Neural cell (in vitro differentiated cells): Measurements from ENCODE around the gene NOTCH2. TPM values are rescaled to one million over a fixed set of nuclear protein-coding genes. Genes with fewer than 3 reads are reported as not detected.

Source experiments
- H2AFZ ChIP-seq: fragments of 200-600, 300-800 bp; sonication (generic), shearing (Covaris generic); 2 replicates; pipeline ENCODE4 v1.6.0; 2014; ENCODE audit warnings: low read depth, mild to moderate bottlenecking, antibody characterized with exemption, low read length, moderate library complexity
- H3F3A ChIP-seq: fragments of 200-600 bp; shearing (Covaris generic); 2 replicates; pipeline ENCODE4 v1.6.1; 2016; ENCODE audit warnings: mild to moderate bottlenecking, moderate library complexity, mixed read lengths, antibody characterized with exemption, low read length; ENCODE audit not compliant: insufficient read depth, poor library complexity, severe bottlenecking
- H3K27ac ChIP-seq: fragments of 200-600, 300-800 bp; sonication (generic), shearing (Covaris generic); 2 replicates; pipeline ENCODE4 v1.5.1; 2014; ENCODE audit warnings: mild to moderate bottlenecking, low read length, moderate library complexity
- H3K27me3 ChIP-seq: fragments of 300-800, 200-600 bp; sonication (generic), shearing (Covaris generic); 2 replicates; pipeline ENCODE4 v1.6.0; 2014; ENCODE audit warnings: mild to moderate bottlenecking, low read depth, low read length, moderate library complexity; ENCODE audit not compliant: insufficient read depth
- H3K36me3 ChIP-seq: fragments of 300-800, 200-600 bp; sonication (generic), shearing (Covaris generic); 2 replicates; pipeline ENCODE4 v1.5.1; 2014; ENCODE audit warnings: mild to moderate bottlenecking, antibody characterized with exemption, low read length, moderate library complexity; ENCODE audit not compliant: insufficient read depth
- H3K4me2 ChIP-seq: fragments of 300-800, 200-600 bp; sonication (generic), shearing (Covaris generic); 2 replicates; pipeline ENCODE4 v1.6.0; 2014; ENCODE audit warnings: mild to moderate bottlenecking, low read length
- H3K4me3 ChIP-seq: fragments of 300-800, 200-600 bp; sonication (generic), shearing (Covaris generic); 2 replicates; pipeline ENCODE4 v1.5.1; 2014; ENCODE audit warnings: mild to moderate bottlenecking, low read length, moderate library complexity
- H3K79me2 ChIP-seq: fragments of 200-600 bp; shearing (Covaris generic); replicated peaks from 2 replicates; pipeline ENCODE4 v1.6.0; 2014; ENCODE audit warnings: mild to moderate bottlenecking, low read length, moderate library complexity; ENCODE audit not compliant: insufficient read depth
- H3K9ac ChIP-seq: fragments of 300-800, 200-600 bp; sonication (generic), shearing (Covaris generic); 2 replicates; pipeline ENCODE4 v1.6.1; 2016; ENCODE audit warnings: mild to moderate bottlenecking, low read length, mixed read lengths
- H3K9me2 ChIP-seq: fragments of 200-600 bp; shearing (Covaris generic); 2 replicates; pipeline ENCODE4 v1.6.1; 2016; ENCODE audit warnings: mild to moderate bottlenecking, low read length, mixed read lengths; ENCODE audit not compliant: insufficient read depth
- H3K9me3 ChIP-seq: fragments of 200-600, 300-800 bp; sonication (generic), shearing (Covaris generic); 2 replicates; pipeline ENCODE4 v1.6.1; 2016; ENCODE audit warnings: mild to moderate bottlenecking, mixed run types, low read length, moderate library complexity, mixed read lengths
- H4K20me1 ChIP-seq: fragments of 200-600 bp; shearing (Covaris generic); 2 replicates; pipeline ENCODE4 v1.6.1; 2016; ENCODE audit warnings: mild to moderate bottlenecking, mixed run types; ENCODE audit not compliant: insufficient read depth
- CTCF ChIP-seq: fragments of 450-650 bp; IDR thresholded peaks from 2 replicates; pipeline ENCODE4 v1.5.1; 2014; ENCODE audit warnings: antibody characterized with exemption, mild to moderate bottlenecking, moderate library complexity; ENCODE audit not compliant: poor library complexity, severe bottlenecking
- EP300 ChIP-seq: fragments of 450-650 bp; conservative IDR thresholded peaks from 2 replicates; pipeline ENCODE4 v1.6.1; 2014; ENCODE audit warnings: antibody characterized with exemption, mild to moderate bottlenecking, moderate library complexity; ENCODE audit not compliant: poor library complexity, severe bottlenecking
- EZH2 ChIP-seq: fragments of 200-600, 300-800 bp; shearing (Covaris generic), sonication (generic); IDR thresholded peaks from 2 replicates; pipeline ENCODE4 v1.6.1; 2014; ENCODE audit warnings: antibody characterized with exemption, low read length, borderline replicate concordance, mild to moderate bottlenecking; ENCODE audit not compliant: insufficient read depth, poor library complexity, severe bottlenecking
- MXI1 ChIP-seq: fragments of 450-650 bp; conservative IDR thresholded peaks from 2 replicates; pipeline ENCODE4 v1.6.1; 2014; ENCODE audit warnings: antibody characterized with exemption, mild to moderate bottlenecking; ENCODE audit not compliant: poor library complexity, severe bottlenecking
- POLR2AphosphoS5 ChIP-seq: IDR thresholded peaks from 2 replicates; pipeline ENCODE4 v1.6.1; 2012
- RAD21 ChIP-seq: fragments of 450-650 bp; conservative IDR thresholded peaks from 2 replicates; pipeline ENCODE4 v1.6.1; 2014; ENCODE audit warnings: antibody characterized with exemption, mild to moderate bottlenecking, moderate library complexity
- REST ChIP-seq: IDR thresholded peaks from 2 replicates; pipeline ENCODE4 v1.6.1; 2012; ENCODE audit warnings: borderline replicate concordance
- SMC3 ChIP-seq: fragments of 450-650 bp; conservative IDR thresholded peaks from 2 replicates; pipeline ENCODE4 v1.6.1; 2014; ENCODE audit warnings: antibody characterized with exemption, mild to moderate bottlenecking, moderate library complexity; ENCODE audit not compliant: poor library complexity
- TAF1 ChIP-seq: IDR thresholded peaks from 2 replicates; pipeline ENCODE4 v1.6.1; 2012; ENCODE audit warnings: low read depth
- polyA plus RNA-seq: library from polyadenylated mRNA; depleted of rRNA; stranded (reverse); fragments of >200 nt; gene quantifications from 2 replicates; pipeline ENCODE4 v1.2.3, GENCODE V29; 2014

The NOTCH2 gene
- polyA plus RNA-seq, 1 donor from 2014 or later: 0.73 TPM

GRCh38 chr1:119943216-119943615 is 126.2 kb downstream of the NOTCH2 start:
- TF ChIP-seq POLR2AphosphoS5 (no peak), REST (no peak), CTCF (no peak), MXI1 (no peak), RAD21 (no peak), EZH2 (no peak), SMC3 (no peak), TAF1 (no peak), EP300 (no peak)
- Histone ChIP-seq H3F3A (no peaks in the 10 kb centered on the region), H3K36me3 (no peaks in the 10 kb centered on the region), H3K9me3 (no peaks in the 10 kb centered on the region), H3K27me3 (no peaks in the 10 kb centered on the region), H3K79me2 (no peaks in the 10 kb centered on the region), H3K27ac (no peak overlapping the region), H2AFZ (no peak overlapping the region), H3K4me2 (no peak overlapping the region), H3K4me3 (no peak overlapping the region), H3K9ac (no peak overlapping the region), H3K9me2 (no peaks in the 10 kb centered on the region), H4K20me1 (no peaks in the 10 kb centered on the region)

GRCh38 chr1:119941392-119941791 is 128.1 kb downstream of the NOTCH2 start:
- H3K36me3 ChIP-seq: no peaks in the 10 kb centered on the region
- H4K20me1 ChIP-seq: no peaks in the 10 kb centered on the region
- H3K9me2 ChIP-seq: no peaks in the 10 kb centered on the region
- H3K79me2 ChIP-seq: no peaks in the 10 kb centered on the region
- no peaks in the 10 kb centered on the region for H3K9me3 ChIP-seq
- no peak overlapping the region for H3K9ac ChIP-seq
- no peak overlapping the region for H3K27ac ChIP-seq
- TF ChIP-seq CTCF (no peak), RAD21 (no peak), REST (no peak), SMC3 (no peak), POLR2AphosphoS5 (no peak), TAF1 (no peak), EP300 (no peak), MXI1 (no peak), EZH2 (no peak)
- no peak overlapping the region for H3K4me3 ChIP-seq
- no peaks in the 10 kb centered on the region for H3F3A ChIP-seq
- no peak overlapping the region for H3K4me2 ChIP-seq
- H2AFZ ChIP-seq: no peak overlapping the region
- H3K27me3 ChIP-seq: no peaks in the 10 kb centered on the region
